ENCODE data around the gene MAP2K7.
A peak's percentile ranks its signal among the peaks of the same experiment; 100 is the strongest.

MAP2K7 gene

GRCh38 chr19:7871437-7872305 is 32.0 kb upstream of the MAP2K7 start:
- H3K4me3 ChIP-seq (ENCODE audit: control insufficient read depth, low read depth, low read length): peak overlapping the region; percentile 29
- TF ChIP-seq, protein P1, sequence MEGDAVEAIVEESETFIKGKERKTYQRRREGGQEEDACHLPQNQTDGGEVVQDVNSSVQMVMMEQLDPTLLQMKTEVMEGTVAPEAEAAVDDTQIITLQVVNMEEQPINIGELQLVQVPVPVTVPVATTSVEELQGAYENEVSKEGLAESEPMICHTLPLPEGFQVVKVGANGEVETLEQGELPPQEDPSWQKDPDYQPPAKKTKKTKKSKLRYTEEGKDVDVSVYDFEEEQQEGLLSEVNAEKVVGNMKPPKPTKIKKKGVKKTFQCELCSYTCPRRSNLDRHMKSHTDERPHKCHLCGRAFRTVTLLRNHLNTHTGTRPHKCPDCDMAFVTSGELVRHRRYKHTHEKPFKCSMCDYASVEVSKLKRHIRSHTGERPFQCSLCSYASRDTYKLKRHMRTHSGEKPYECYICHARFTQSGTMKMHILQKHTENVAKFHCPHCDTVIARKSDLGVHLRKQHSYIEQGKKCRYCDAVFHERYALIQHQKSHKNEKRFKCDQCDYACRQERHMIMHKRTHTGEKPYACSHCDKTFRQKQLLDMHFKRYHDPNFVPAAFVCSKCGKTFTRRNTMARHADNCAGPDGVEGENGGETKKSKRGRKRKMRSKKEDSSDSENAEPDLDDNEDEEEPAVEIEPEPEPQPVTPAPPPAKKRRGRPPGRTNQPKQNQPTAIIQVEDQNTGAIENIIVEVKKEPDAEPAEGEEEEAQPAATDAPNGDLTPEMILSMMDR (IDR thresholded peaks at IDR 0.05; ENCODE audit: control insufficient read depth, insufficient read depth, low read depth, low read length, missing control alignments): no peak
- DNase-seq (ENCODE audit: low read depth): peak; percentile 65

- H3K4me3 ChIP-seq (ENCODE audit: control insufficient read depth, low read depth, low read length): no peak overlapping the region
- no peak for DNase-seq (ENCODE audit: low read depth)
- TF ChIP-seq, protein P1 (IDR thresholded peaks at IDR 0.05; ENCODE audit: control insufficient read depth, insufficient read depth, low read depth, low read length, missing control alignments): no peak
Observed at GRCh38 chr19:7872306-7873204, 31.1 kb upstream of the MAP2K7 start.

- no peak overlapping the region for H3K4me3 ChIP-seq (ENCODE audit: control insufficient read depth, low read depth, low read length)
- TF ChIP-seq, protein P1 (IDR thresholded peaks at IDR 0.05; ENCODE audit: control insufficient read depth, insufficient read depth, low read depth, low read length, missing control alignments): no peak
- DNase-seq (ENCODE audit: low read depth): no peak
Observed at GRCh38 chr19:7873304-7874075, 30.2 kb upstream of the MAP2K7 start.

DNA sequence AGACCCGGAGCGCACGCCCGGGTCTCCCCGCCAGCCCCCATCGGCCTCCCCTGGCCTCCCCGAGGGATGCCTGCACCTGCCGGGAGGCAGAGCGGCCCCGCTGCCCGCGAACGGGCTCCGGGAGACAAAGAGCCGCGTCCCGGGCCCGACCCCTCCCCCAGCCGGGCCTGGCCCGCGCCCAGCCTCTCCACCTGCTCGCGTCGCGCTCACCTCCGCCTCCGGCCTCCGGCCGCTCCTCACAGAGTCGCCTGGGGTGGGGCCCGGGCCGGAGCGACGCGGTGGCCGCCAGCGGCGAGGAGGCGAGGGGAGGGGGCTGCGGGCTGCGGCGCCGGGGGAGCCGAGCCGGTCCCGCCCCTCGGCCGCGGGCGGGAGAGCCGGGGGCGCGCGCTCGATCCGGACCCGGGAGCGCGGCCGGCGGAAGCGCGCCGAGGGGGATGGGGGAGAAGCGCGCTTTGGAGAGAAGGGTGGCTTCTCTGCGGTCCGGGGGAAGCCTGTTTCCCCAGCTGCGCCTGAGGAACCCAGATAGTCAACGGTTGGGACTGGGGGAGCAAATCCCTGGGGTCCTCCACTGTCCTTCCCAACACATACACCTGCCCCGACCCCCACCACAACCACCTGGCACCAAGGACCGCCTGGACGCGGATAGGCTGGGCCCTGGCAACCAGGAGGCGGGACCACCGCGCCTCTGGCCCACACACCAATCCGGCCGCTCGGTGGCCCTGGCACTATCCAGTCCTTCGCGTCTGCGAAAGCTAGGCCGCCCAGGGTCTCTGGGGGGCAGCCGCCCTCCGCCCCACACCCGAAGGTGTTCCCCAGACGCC is 29.4 kb upstream of the MAP2K7 start, which contains the start of gene PRR36:
PRR36 (minus strand) TSS at position 315 of the 821 bp plus-strand sequence. CDS start 701 bp downstream, outside the sequence.
- DNase-seq (ENCODE audit: low read depth): no peak
- no peak within 1 kb of the TSS; the same call in 1 of the 2 replicates for H3K4me3 ChIP-seq (ENCODE audit: control insufficient read depth, low read depth, low read length)
- TF ChIP-seq, protein P1 (IDR thresholded peaks at IDR 0.05; ENCODE audit: control insufficient read depth, insufficient read depth, low read depth, low read length, missing control alignments): no peak

DNA sequence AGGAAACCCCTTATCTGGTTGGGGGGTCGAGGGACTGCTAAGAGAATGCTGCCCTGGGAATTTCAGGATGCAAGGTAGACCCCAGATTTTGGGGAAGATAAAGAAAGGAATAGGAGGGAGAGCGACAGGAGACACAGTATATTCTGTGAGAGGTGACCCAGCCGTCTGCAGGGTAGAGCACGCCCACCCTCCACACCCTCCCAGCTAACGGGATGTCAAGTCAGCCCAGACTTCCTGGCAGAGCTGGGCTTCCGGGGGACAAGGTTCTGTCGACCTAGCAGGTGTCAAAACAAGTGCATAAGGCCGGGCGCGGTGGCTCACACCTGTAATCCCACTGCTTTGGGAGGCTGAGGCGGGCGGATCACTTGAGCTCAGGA is 28.8 kb upstream of the MAP2K7 start:
- H3K4me3 ChIP-seq (ENCODE audit: control insufficient read depth, low read depth, low read length): no peak overlapping the region
- TF ChIP-seq, protein P1 (IDR thresholded peaks at IDR 0.05; ENCODE audit: control insufficient read depth, insufficient read depth, low read depth, low read length, missing control alignments): no peak
- no peak for DNase-seq (ENCODE audit: low read depth)

Data from AG09309 (cell line).